Measurements from ENCODE around the gene NUDT4.

DNA sequence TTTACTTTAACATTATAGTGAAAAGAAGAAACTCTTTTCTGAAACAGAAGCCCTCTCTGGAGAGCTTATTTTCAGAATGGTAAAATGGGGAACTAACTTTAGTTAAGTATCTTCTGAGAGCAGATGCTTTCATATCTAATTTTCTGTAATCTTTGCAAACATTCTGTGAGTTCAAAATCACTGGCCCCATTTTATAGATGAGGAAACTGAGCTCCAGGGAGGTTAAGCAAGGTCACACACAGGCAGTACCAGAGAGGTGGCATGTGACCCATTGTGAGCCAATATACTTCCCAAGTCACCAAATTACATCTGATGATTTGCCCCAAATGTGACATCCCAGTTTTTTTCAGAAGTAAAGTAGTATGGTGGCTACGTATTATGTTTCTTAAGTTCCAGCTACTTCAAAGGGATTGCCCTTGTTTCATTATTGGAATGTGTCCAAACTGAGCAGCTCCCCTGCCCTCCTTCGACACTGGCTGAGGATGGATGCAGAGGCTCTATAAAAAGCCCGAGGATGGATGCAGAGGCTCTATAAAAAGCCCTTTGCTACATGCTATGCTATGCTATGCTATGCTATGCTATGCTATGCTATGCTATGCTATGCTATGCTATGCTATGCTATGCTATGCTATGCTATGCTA is 36.2 kb upstream of the NUDT4 start:
- TF ChIP-seq POLR2A (IDR thresholded peaks at IDR 0.05; ENCODE audit: low read depth, low read length) (no peak), TAF1 (IDR thresholded peaks at IDR 0.05; ENCODE audit: borderline replicate concordance, low read depth, low read length) (no peak)

Measured in GM12892 (cell line).